ENCODE measurements around the gene ITM2C.
A peak's percentile ranks its signal among the peaks of the same experiment; 100 is the strongest.

The ITM2C gene

GRCh38 chr2:230878599-230879188 lies 14.0 kb downstream of the ITM2C start:
- H3K9me3 ChIP-seq (ENCODE audit: insufficient read depth, low read length) = no peaks in the 10 kb centered on the region
- DNase-seq (ENCODE audit: low read depth, low spot score) = no peak
- peaks cover 66% of the 10 kb centered on the region for H3K36me3 ChIP-seq (ENCODE audit: insufficient read depth, insufficient read length, low read length)
- no peaks in the 10 kb centered on the region for H3K27me3 ChIP-seq (ENCODE audit: insufficient read depth, insufficient read length)
- TF ChIP-seq YY1 (IDR thresholded peaks at IDR 0.05; ENCODE audit: insufficient read depth, insufficient read length) (no peak), ZNF274 (IDR thresholded peaks at IDR 0.05; ENCODE audit: low read depth, low read length) (no peak), SUZ12 (IDR thresholded peaks at IDR 0.05; ENCODE audit: extremely low read depth, insufficient read depth, insufficient read length) (no peak)
- peaks cover 19% of the 10 kb centered on the region for H3K4me1 ChIP-seq (ENCODE audit: insufficient read depth, insufficient read length)
- H3K4me3 ChIP-seq (ENCODE audit: insufficient read length, low read depth) = no peak overlapping the region
- H3K9ac ChIP-seq (ENCODE audit: insufficient read length, low read depth) = peak overlapping the region; percentile 36

GRCh38 chr2:230879271-230879882 lies 14.6 kb downstream of the ITM2C start:
- Histone ChIP-seq H3K4me3 (ENCODE audit: insufficient read length, low read depth) (no peak overlapping the region), H3K9ac (ENCODE audit: insufficient read length, low read depth) (no peak overlapping the region), H3K4me1 (ENCODE audit: insufficient read depth, insufficient read length) (peaks cover 17% of the 10 kb centered on the region), H3K27me3 (ENCODE audit: insufficient read depth, insufficient read length) (no peaks in the 10 kb centered on the region), H3K9me3 (ENCODE audit: insufficient read depth, low read length) (no peaks in the 10 kb centered on the region), H3K36me3 (ENCODE audit: insufficient read depth, insufficient read length, low read length) (peaks cover 60% of the 10 kb centered on the region)
- TF ChIP-seq SUZ12 (IDR thresholded peaks at IDR 0.05; ENCODE audit: extremely low read depth, insufficient read depth, insufficient read length) (no peak), YY1 (IDR thresholded peaks at IDR 0.05; ENCODE audit: insufficient read depth, insufficient read length) (no peak), ZNF274 (IDR thresholded peaks at IDR 0.05; ENCODE audit: low read depth, low read length) (no peak)
- DNase-seq (ENCODE audit: low read depth, low spot score) = no peak

GRCh38 chr2:230879891-230880290 lies 15.1 kb downstream of the ITM2C start:
- H3K36me3 ChIP-seq (ENCODE audit: insufficient read depth, insufficient read length, low read length) = peaks cover 54% of the 10 kb centered on the region
- no peaks in the 10 kb centered on the region for H3K27me3 ChIP-seq (ENCODE audit: insufficient read depth, insufficient read length)
- no peak overlapping the region for H3K9ac ChIP-seq (ENCODE audit: insufficient read length, low read depth)
- no peak for TF ChIP-seq SUZ12 (IDR thresholded peaks at IDR 0.05; ENCODE audit: extremely low read depth, insufficient read depth, insufficient read length)
- no peak for TF ChIP-seq YY1 (IDR thresholded peaks at IDR 0.05; ENCODE audit: insufficient read depth, insufficient read length)
- no peak for TF ChIP-seq ZNF274 (IDR thresholded peaks at IDR 0.05; ENCODE audit: low read depth, low read length)
- peaks cover 16% of the 10 kb centered on the region for H3K4me1 ChIP-seq (ENCODE audit: insufficient read depth, insufficient read length)
- no peak for DNase-seq (ENCODE audit: low read depth, low spot score)
- H3K9me3 ChIP-seq (ENCODE audit: insufficient read depth, low read length) = no peaks in the 10 kb centered on the region
- H3K4me3 ChIP-seq (ENCODE audit: insufficient read length, low read depth) = no peak overlapping the region

- no peak overlapping the region for H3K4me3 ChIP-seq (ENCODE audit: insufficient read length, low read depth)
- H3K27me3 ChIP-seq (ENCODE audit: insufficient read depth, insufficient read length) = no peaks in the 10 kb centered on the region
- TF ChIP-seq SUZ12 (IDR thresholded peaks at IDR 0.05; ENCODE audit: extremely low read depth, insufficient read depth, insufficient read length) (no peak), ZNF274 (IDR thresholded peaks at IDR 0.05; ENCODE audit: low read depth, low read length) (no peak), YY1 (IDR thresholded peaks at IDR 0.05; ENCODE audit: insufficient read depth, insufficient read length) (no peak)
- H3K9me3 ChIP-seq (ENCODE audit: insufficient read depth, low read length) = no peaks in the 10 kb centered on the region
- no peak overlapping the region for H3K9ac ChIP-seq (ENCODE audit: insufficient read length, low read depth)
- H3K36me3 ChIP-seq (ENCODE audit: insufficient read depth, insufficient read length, low read length) = peaks cover 36% of the 10 kb centered on the region
- H3K4me1 ChIP-seq (ENCODE audit: insufficient read depth, insufficient read length) = peaks cover 20% of the 10 kb centered on the region
- DNase-seq (ENCODE audit: low read depth, low spot score) = no peak
Measured at GRCh38 chr2:230881840-230882239, 17.1 kb downstream of the ITM2C start.

- Histone ChIP-seq H3K36me3 (ENCODE audit: insufficient read depth, insufficient read length, low read length) (peaks cover 4% of the 10 kb centered on the region), H3K9me3 (ENCODE audit: insufficient read depth, low read length) (peaks cover 6% of the 10 kb centered on the region; the same call in 1 of the 2 replicates), H3K4me1 (ENCODE audit: insufficient read depth, insufficient read length) (peaks cover 15% of the 10 kb centered on the region), H3K4me3 (ENCODE audit: insufficient read length, low read depth) (no peak overlapping the region), H3K27me3 (ENCODE audit: insufficient read depth, insufficient read length) (no peaks in the 10 kb centered on the region), H3K9ac (ENCODE audit: insufficient read length, low read depth) (no peak overlapping the region)
- TF ChIP-seq ZNF274 (IDR thresholded peaks at IDR 0.05; ENCODE audit: low read depth, low read length) (no peak), YY1 (IDR thresholded peaks at IDR 0.05; ENCODE audit: insufficient read depth, insufficient read length) (no peak), SUZ12 (IDR thresholded peaks at IDR 0.05; ENCODE audit: extremely low read depth, insufficient read depth, insufficient read length) (no peak)
- DNase-seq (ENCODE audit: low read depth, low spot score) = no peak
Measured at GRCh38 chr2:230885463-230886130, 20.9 kb downstream of the ITM2C start.

GRCh38 chr2:230886206-230886605 lies 21.5 kb downstream of the ITM2C start:
- DNase-seq (ENCODE audit: low read depth, low spot score) = no peak
- no peaks in the 10 kb centered on the region for H3K27me3 ChIP-seq (ENCODE audit: insufficient read depth, insufficient read length)
- no peak for TF ChIP-seq YY1 (IDR thresholded peaks at IDR 0.05; ENCODE audit: insufficient read depth, insufficient read length)
- TF ChIP-seq SUZ12 (IDR thresholded peaks at IDR 0.05; ENCODE audit: extremely low read depth, insufficient read depth, insufficient read length) = no peak
- TF ChIP-seq ZNF274 (IDR thresholded peaks at IDR 0.05; ENCODE audit: low read depth, low read length) = no peak
- peak overlapping the region; percentile 44 for H3K9ac ChIP-seq (ENCODE audit: insufficient read length, low read depth)
- H3K4me1 ChIP-seq (ENCODE audit: insufficient read depth, insufficient read length) = peaks cover 17% of the 10 kb centered on the region
- peaks cover 6% of the 10 kb centered on the region; the same call in 1 of the 2 replicates for H3K9me3 ChIP-seq (ENCODE audit: insufficient read depth, low read length)
- peaks cover 4% of the 10 kb centered on the region for H3K36me3 ChIP-seq (ENCODE audit: insufficient read depth, insufficient read length, low read length)
- H3K4me3 ChIP-seq (ENCODE audit: insufficient read length, low read depth) = no peak overlapping the region

GRCh38 chr2:230886671-230887071 lies 21.9 kb downstream of the ITM2C start:
- no peak for DNase-seq (ENCODE audit: low read depth, low spot score)
- H3K27me3 ChIP-seq (ENCODE audit: insufficient read depth, insufficient read length) = no peaks in the 10 kb centered on the region
- TF ChIP-seq SUZ12 (IDR thresholded peaks at IDR 0.05; ENCODE audit: extremely low read depth, insufficient read depth, insufficient read length) (no peak), YY1 (IDR thresholded peaks at IDR 0.05; ENCODE audit: insufficient read depth, insufficient read length) (no peak), ZNF274 (IDR thresholded peaks at IDR 0.05; ENCODE audit: low read depth, low read length) (no peak)
- peaks cover 6% of the 10 kb centered on the region; the same call in 1 of the 2 replicates for H3K9me3 ChIP-seq (ENCODE audit: insufficient read depth, low read length)
- H3K36me3 ChIP-seq (ENCODE audit: insufficient read depth, insufficient read length, low read length) = peaks cover 4% of the 10 kb centered on the region
- peak overlapping the region; percentile 44 for H3K9ac ChIP-seq (ENCODE audit: insufficient read length, low read depth)
- peaks cover 20% of the 10 kb centered on the region for H3K4me1 ChIP-seq (ENCODE audit: insufficient read depth, insufficient read length)
- no peak overlapping the region for H3K4me3 ChIP-seq (ENCODE audit: insufficient read length, low read depth)

Measured in NT2/D1 (cell line).